Mucosa of descending colon (tissue), 3 donors: ENCODE results near the gene PDZRN3. TPM values are rescaled to one million over a fixed set of nuclear protein-coding genes. Genes with fewer than 3 reads are reported as not detected.

Experiments
- ATAC-seq: fragments of 200-7000 bp; cut with Tn5 transposase; one replicate; pipeline ENCODE4 v1.9.1; 2020; ENCODE audit warnings: mild to moderate bottlenecking, moderate library complexity
- DNase-seq, 3 donors: peaks; one replicate each; pipeline ENCODE4 v3.0.0-alpha.2; 2020
- H3K36me3 ChIP-seq: fragments of 200-600 bp; one replicate; pipeline ENCODE4 v1.8.0; 2021; ENCODE audit warnings: low read depth, mild to moderate bottlenecking
- H3K4me1 ChIP-seq: fragments of 200-600 bp; one replicate; pipeline ENCODE4 v1.8.0; 2021; ENCODE audit warnings: low read depth, mild to moderate bottlenecking
- H3K4me3 ChIP-seq: fragments of 200-600 bp; one replicate; pipeline ENCODE4 v1.8.0; 2021; ENCODE audit warnings: mild to moderate bottlenecking
- H3K9me3 ChIP-seq: fragments of 200-600 bp; one replicate; pipeline ENCODE4 v1.8.0; 2021; ENCODE audit warnings: mild to moderate bottlenecking
- intact Hi-C, 2 donors: fragments of 100-400 bp; cut with DNase I in 1 of 2; cut with micrococcal nuclease in 1 of 2; formaldehyde crosslinking; loops; one replicate each; pipeline versions ENCODE4 v1.11.0 to v1.11.1; 2022; cut with DNase I, micrococcal nuclease
- total RNA-seq, 3 donors: library from RNA; stranded (reverse); fragmentation: NEBNext Ultra II Directional in 2 of 3; extraction: Animal tissue kit (Norgen Biotek cat#: 25700) in 2 of 3; gene quantifications; one replicate each; pipeline versions ENCODE4 v1.2.1 to v1.2.4, GENCODE V29; 2021 to 2023
- TF ChIP-seq, protein P1 (sequence below): fragments of 200-600 bp; IDR thresholded peaks from one replicate; pipeline ENCODE4 v1.8.0; 2022; ENCODE audit warnings: antibody characterized with exemption, mild to moderate bottlenecking
- donor health status: DM: no; HTN: no; CAD: no; lungs with moderate emphysema.
- donor health status: DM: no; HTN: no; CAD: no.
- donor health status: DM: no; HTN: yes; CAD: no.

PDZRN3 gene
- total RNA-seq, 3 donors from 2014 or later = 17.9 to 147 (median 18.5) TPM

- no peak overlapping the region for H3K4me3 ChIP-seq
- TF ChIP-seq, protein P1, sequence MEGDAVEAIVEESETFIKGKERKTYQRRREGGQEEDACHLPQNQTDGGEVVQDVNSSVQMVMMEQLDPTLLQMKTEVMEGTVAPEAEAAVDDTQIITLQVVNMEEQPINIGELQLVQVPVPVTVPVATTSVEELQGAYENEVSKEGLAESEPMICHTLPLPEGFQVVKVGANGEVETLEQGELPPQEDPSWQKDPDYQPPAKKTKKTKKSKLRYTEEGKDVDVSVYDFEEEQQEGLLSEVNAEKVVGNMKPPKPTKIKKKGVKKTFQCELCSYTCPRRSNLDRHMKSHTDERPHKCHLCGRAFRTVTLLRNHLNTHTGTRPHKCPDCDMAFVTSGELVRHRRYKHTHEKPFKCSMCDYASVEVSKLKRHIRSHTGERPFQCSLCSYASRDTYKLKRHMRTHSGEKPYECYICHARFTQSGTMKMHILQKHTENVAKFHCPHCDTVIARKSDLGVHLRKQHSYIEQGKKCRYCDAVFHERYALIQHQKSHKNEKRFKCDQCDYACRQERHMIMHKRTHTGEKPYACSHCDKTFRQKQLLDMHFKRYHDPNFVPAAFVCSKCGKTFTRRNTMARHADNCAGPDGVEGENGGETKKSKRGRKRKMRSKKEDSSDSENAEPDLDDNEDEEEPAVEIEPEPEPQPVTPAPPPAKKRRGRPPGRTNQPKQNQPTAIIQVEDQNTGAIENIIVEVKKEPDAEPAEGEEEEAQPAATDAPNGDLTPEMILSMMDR = no peak
- DNase-seq (no peak), ATAC-seq (no peak)
- intact Hi-C loops = no loop called here
- no peaks in the 10 kb centered on the region for H3K36me3 ChIP-seq
- H3K4me1 ChIP-seq = no peaks in the 10 kb centered on the region
- H3K9me3 ChIP-seq = no peaks in the 10 kb centered on the region
These were observed 39.9 kb downstream of the PDZRN3 start for GRCh38 chr3:73584873-73585272.

DNA sequence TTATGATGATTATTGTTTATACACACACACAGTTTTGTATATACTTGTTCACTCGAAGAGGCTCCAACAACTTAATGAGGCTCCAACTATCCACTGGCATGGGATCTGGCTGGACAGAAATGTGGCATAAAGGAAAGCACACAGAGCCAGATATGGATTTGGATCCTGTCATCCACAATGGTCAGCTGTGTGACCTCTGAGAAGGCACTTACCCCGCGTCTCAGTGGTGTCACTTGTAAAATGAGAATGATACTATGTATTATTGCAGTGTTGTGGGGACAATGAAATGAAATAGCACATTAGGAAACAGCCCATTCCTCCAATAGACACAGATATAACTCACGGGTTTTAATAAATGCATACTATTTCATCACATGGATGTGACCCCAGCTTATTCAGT is 42.2 kb downstream of the PDZRN3 start:
- no peak for ATAC-seq
- Histone ChIP-seq H3K4me3 (no peak overlapping the region), H3K9me3 (no peaks in the 10 kb centered on the region), H3K36me3 (no peaks in the 10 kb centered on the region), H3K4me1 (no peaks in the 10 kb centered on the region)
- DNase-seq = no peak
- intact Hi-C loops = no loop called here
- TF ChIP-seq, protein P1 = no peak

DNA sequence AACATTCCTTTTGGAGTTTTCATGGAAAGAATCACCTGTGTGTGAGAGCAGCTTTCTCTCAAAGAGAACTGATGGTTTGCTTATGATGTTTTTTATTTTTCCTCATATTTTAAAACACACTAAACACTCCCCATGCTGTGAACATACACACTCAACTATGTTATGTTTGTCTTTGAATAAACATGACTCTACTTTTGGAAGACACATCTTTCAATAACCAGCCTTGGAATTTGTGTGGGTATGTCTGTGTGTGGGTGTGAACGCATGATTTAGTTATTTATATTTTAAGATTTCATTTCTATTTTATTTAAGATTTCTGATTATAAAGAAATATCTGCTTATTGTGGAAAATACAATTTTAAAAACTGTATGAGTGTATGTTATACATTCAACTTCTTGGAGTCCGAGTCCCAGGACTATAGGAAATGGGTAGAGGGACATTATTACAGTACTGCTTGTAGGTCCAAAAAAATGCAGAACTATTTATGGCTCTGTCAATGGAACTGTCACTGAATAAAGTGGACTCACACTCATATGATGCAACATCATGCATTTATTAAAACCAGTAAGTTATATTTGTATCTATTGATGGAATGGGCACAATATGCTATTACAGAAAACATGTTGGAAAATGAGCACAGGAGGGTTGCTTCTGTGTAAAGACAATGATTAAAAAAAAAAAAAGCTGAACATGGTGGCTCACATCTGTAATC is 43.5 kb downstream of the PDZRN3 start:
- no peak for DNase-seq
- H3K9me3 ChIP-seq = no peaks in the 10 kb centered on the region
- no peak for ATAC-seq
- H3K4me3 ChIP-seq = no peak overlapping the region
- TF ChIP-seq, protein P1 = no peak
- no peaks in the 10 kb centered on the region for H3K4me1 ChIP-seq
- no peaks in the 10 kb centered on the region for H3K36me3 ChIP-seq
- intact Hi-C loops = no loop called here

DNA sequence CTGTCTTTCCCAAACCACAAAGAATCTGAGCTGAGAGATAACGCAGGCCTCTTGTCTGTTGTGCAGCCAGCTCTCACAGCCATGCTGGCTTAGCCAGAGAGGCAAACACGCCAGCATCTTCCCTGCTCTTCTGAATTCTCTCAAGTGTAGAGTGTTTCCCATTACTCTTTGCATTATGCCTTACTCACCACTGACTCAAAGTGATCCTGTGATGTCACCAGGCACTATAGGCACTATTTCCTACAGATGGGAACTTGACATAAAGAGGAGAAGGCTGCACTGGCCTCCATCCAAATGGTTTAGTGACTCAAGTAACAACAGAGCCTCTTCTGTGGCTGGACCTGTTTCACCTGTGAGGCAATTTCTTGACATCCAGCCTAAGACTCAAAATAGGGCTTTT is 44.4 kb downstream of the PDZRN3 start:
- Histone ChIP-seq H3K4me3 (no peak overlapping the region), H3K36me3 (no peaks in the 10 kb centered on the region), H3K4me1 (no peaks in the 10 kb centered on the region), H3K9me3 (no peaks in the 10 kb centered on the region)
- TF ChIP-seq, protein P1 = no peak
- ATAC-seq = peak; percentile 31
- intact Hi-C loops = no loop called here
- no peak for DNase-seq

GRCh38 chr3:73577704-73578103 is 47.0 kb downstream of the PDZRN3 start:
- TF ChIP-seq, protein P1 = no peak
- no peaks in the 10 kb centered on the region for H3K9me3 ChIP-seq
- no peaks in the 10 kb centered on the region for H3K36me3 ChIP-seq
- ATAC-seq (peak; percentile 64), DNase-seq (no peak)
- intact Hi-C loops = no loop called here
- no peak overlapping the region for H3K4me3 ChIP-seq
- H3K4me1 ChIP-seq = peaks cover 2% of the 10 kb centered on the region
